Myocyte (in vitro differentiated cells): ENCODE results near the gene BRD1. TPM values are rescaled to one million over a fixed set of nuclear protein-coding genes. Genes with fewer than 3 reads are reported as not detected.
A peak's percentile ranks its signal among the peaks of the same experiment; 100 is the strongest.
"Not testable (repeated sequence)": the region's sequence is repeated elsewhere in the genome, so short reads cannot be mapped to it uniquely, and the experiment has no call there.

Experiments used
- DNase-seq: peaks from one replicate; pipeline ENCODE4 v3.0.0-alpha.2; 2012; ENCODE audit warnings: low read depth
- total RNA-seq: library from RNA; depleted of rRNA; stranded (reverse); fragments of >200 nt; gene quantifications from 2 replicates; pipeline ENCODE4 v1.2.3, GENCODE V29; 2014

The BRD1 gene
- total RNA-seq, 1 donor from 2014 or later, result 21.4 TPM

GRCh38 chr22:49785841-49786471 is 41.7 kb downstream of the BRD1 start:
- DNase-seq, result peak; percentile 35

- DNase-seq, result no peak
Observed at GRCh38 chr22:49785046-49785521, 42.6 kb downstream of the BRD1 start.

GRCh38 chr22:49784630-49784971 is 43.1 kb downstream of the BRD1 start:
- no peak for DNase-seq

GRCh38 chr22:49783926-49784629 is 43.6 kb downstream of the BRD1 start:
- no peak for DNase-seq

GRCh38 chr22:49783036-49783746 is 44.5 kb downstream of the BRD1 start:
- DNase-seq, result no peak

GRCh38 chr22:49781886-49782285 is 45.8 kb downstream of the BRD1 start:
- DNase-seq, result not testable (repeated sequence)

GRCh38 chr22:49781289-49781782 is 46.3 kb downstream of the BRD1 start:
- DNase-seq, result no peak

GRCh38 chr22:49780698-49781288 is 46.9 kb downstream of the BRD1 start:
- no peak for DNase-seq

- DNase-seq, result peak; percentile 83
Observed at GRCh38 chr22:49779853-49780697, 47.6 kb downstream of the BRD1 start.

GRCh38 chr22:49779211-49779610 is 48.5 kb downstream of the BRD1 start:
- peak; percentile 81 for DNase-seq

- no peak for DNase-seq
Observed at GRCh38 chr22:49777569-49778249, 50.0 kb downstream of the BRD1 start.

- DNase-seq, result no peak
Observed at GRCh38 chr22:49776891-49777290, 50.8 kb downstream of the BRD1 start.

GRCh38 chr22:49775867-49776511 is 51.7 kb downstream of the BRD1 start:
- DNase-seq, result no peak

- no peak for DNase-seq
Observed at GRCh38 chr22:49775191-49775866, 52.3 kb downstream of the BRD1 start.

- no peak for DNase-seq
Observed at GRCh38 chr22:49774499-49775151, 53.0 kb downstream of the BRD1 start.

- DNase-seq, result no peak
Observed at GRCh38 chr22:49774046-49774445, 53.6 kb downstream of the BRD1 start.

- no peak for DNase-seq
Observed at GRCh38 chr22:49773531-49773930, 54.1 kb downstream of the BRD1 start.

- DNase-seq, result no peak
Observed at GRCh38 chr22:49772692-49773091, 55.0 kb downstream of the BRD1 start.
